ENCODE data around the gene ENTPD2. TPM values are rescaled to one million over a fixed set of nuclear protein-coding genes. Genes with fewer than 3 reads are reported as not detected.

Gene ENTPD2
- total and polyA plus RNA-seq, 2 experiments from 2014 or later, result 1.8 to 1.9 TPM

DNA sequence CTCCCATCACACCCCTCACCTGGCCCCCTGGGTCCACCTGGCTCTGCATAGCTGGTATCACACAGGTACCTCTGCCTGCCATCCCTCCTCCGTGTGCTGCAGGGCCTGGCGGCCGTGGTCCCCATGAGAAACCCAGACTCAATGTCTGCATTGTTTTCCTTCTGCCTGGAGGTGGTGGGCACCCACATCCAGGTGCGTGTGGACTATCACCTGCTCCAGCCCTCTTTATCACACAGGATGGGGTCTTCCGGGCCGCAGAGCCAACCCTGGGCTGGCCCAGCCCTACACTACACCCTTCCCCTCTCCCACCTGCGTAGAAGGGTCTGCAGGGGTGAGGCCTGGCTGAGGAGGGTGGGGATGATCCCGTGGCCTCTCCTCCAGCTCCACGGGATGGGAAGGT, 14.9 kb downstream of the ENTPD2 start (continued):
- TF ChIP-seq EZH2 (IDR thresholded peaks at IDR 0.05; ENCODE audit: low read depth, unreplicated experiment) (no peak), EZH2phosphoT487 (IDR thresholded peaks at IDR 0.05; ENCODE audit: unreplicated experiment) (no peak), NANOG (IDR thresholded peaks at IDR 0.05; ENCODE audit: borderline replicate concordance) (no peak), ZNF331 (CRISPR knock-in tag; IDR thresholded peaks at IDR 0.05; ENCODE audit: low read depth) (no peak), ZNF114 (CRISPR knock-in tag; IDR thresholded peaks at IDR 0.05) (no peak), STAT1 (IDR thresholded peaks at IDR 0.05; ENCODE audit: unreplicated experiment) (no peak), JUNB (IDR thresholded peaks at IDR 0.05; ENCODE audit: unreplicated experiment) (no peak)

DNA sequence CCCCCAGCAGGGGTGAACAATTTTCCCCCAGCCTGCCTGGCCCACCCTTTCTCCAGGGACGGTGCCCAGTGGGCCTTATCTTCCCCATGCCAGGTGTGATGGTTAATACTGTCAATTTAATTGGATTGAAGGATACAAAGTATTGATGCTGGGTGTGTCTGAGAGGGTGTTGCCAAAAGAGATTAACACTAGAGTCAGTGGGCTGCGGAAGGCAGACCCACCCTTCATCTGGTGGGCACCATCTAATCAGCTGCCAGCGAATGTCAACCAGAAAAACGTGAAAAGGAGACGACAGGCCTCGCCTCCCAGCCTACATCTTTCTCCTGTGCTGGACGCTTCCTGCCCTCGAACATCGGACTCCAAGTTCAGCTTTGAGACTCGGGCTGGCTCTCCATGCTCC, 16.4 kb downstream of the ENTPD2 start:
- H3K9me3 Mint-ChIP-seq, result no peaks in the 10 kb centered on the region
- H3K27ac ChIP-seq (ENCODE audit: low read depth), result no peak overlapping the region
- no peak overlapping the region for H3K4me2 ChIP-seq
- H3K4me1 Mint-ChIP-seq, result no peaks in the 10 kb centered on the region
- no peaks in the 10 kb centered on the region for H3K4me1 ChIP-seq (ENCODE audit: insufficient read depth)
- no peaks in the 10 kb centered on the region for H4K20me1 ChIP-seq (replicated peaks; ENCODE audit: insufficient read depth)
- peaks cover 8% of the 10 kb centered on the region for H3K27me3 Mint-ChIP-seq (ENCODE audit: insufficient read depth, low read depth, poor library complexity)
- TF ChIP-seq EZH2 (IDR thresholded peaks at IDR 0.05; ENCODE audit: low read depth, unreplicated experiment) (no peak), JUNB (IDR thresholded peaks at IDR 0.05; ENCODE audit: unreplicated experiment) (no peak), STAT1 (IDR thresholded peaks at IDR 0.05; ENCODE audit: unreplicated experiment) (no peak), ZNF331 (CRISPR knock-in tag; IDR thresholded peaks at IDR 0.05; ENCODE audit: low read depth) (no peak), CREB1 (CRISPR knock-in tag; IDR thresholded peaks at IDR 0.05; ENCODE audit: low read depth) (no peak), EZH2phosphoT487 (IDR thresholded peaks at IDR 0.05; ENCODE audit: unreplicated experiment) (no peak), POLR2AphosphoS5 (IDR thresholded peaks at IDR 0.05; ENCODE audit: low read depth) (no peak)
- TF ChIP-seq, protein P1, sequence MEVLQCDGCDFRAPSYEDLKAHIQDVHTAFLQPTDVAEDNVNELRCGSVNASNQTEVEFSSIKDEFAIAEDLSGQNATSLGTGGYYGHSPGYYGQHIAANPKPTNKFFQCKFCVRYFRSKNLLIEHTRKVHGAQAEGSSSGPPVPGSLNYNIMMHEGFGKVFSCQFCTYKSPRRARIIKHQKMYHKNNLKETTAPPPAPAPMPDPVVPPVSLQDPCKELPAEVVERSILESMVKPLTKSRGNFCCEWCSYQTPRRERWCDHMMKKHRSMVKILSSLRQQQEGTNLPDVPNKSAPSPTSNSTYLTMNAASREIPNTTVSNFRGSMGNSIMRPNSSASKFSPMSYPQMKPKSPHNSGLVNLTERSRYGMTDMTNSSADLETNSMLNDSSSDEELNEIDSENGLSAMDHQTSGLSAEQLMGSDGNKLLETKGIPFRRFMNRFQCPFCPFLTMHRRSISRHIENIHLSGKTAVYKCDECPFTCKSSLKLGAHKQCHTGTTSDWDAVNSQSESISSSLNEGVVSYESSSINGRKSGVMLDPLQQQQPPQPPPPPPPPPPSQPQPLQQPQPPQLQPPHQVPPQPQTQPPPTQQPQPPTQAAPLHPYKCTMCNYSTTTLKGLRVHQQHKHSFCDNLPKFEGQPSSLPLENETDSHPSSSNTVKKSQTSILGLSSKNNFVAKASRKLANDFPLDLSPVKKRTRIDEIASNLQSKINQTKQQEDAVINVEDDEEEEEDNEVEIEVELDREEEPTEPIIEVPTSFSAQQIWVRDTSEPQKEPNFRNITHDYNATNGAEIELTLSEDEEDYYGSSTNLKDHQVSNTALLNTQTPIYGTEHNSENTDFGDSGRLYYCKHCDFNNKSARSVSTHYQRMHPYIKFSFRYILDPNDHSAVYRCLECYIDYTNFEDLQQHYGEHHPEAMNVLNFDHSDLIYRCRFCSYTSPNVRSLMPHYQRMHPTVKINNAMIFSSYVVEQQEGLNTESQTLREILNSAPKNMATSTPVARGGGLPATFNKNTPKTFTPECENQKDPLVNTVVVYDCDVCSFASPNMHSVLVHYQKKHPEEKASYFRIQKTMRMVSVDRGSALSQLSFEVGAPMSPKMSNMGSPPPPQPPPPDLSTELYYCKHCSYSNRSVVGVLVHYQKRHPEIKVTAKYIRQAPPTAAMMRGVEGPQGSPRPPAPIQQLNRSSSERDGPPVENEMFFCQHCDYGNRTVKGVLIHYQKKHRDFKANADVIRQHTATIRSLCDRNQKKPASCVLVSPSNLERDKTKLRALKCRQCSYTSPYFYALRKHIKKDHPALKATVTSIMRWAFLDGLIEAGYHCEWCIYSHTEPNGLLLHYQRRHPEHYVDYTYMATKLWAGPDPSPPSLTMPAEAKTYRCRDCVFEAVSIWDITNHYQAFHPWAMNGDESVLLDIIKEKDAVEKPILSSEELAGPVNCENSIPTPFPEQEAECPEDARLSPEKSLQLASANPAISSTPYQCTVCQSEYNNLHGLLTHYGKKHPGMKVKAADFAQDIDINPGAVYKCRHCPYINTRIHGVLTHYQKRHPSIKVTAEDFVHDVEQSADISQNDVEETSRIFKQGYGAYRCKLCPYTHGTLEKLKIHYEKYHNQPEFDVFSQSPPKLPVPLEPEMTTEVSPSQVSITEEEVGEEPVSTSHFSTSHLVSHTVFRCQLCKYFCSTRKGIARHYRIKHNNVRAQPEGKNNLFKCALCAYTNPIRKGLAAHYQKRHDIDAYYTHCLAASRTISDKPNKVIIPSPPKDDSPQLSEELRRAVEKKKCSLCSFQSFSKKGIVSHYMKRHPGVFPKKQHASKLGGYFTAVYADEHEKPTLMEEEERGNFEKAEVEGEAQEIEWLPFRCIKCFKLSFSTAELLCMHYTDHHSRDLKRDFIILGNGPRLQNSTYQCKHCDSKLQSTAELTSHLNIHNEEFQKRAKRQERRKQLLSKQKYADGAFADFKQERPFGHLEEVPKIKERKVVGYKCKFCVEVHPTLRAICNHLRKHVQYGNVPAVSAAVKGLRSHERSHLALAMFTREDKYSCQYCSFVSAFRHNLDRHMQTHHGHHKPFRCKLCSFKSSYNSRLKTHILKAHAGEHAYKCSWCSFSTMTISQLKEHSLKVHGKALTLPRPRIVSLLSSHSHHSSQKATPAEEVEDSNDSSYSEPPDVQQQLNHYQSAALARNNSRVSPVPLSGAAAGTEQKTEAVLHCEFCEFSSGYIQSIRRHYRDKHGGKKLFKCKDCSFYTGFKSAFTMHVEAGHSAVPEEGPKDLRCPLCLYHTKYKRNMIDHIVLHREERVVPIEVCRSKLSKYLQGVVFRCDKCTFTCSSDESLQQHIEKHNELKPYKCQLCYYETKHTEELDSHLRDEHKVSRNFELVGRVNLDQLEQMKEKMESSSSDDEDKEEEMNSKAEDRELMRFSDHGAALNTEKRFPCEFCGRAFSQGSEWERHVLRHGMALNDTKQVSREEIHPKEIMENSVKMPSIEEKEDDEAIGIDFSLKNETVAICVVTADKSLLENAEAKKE (CRISPR knock-in tag; IDR thresholded peaks at IDR 0.05), result no peak
- TF ChIP-seq, protein P2, sequence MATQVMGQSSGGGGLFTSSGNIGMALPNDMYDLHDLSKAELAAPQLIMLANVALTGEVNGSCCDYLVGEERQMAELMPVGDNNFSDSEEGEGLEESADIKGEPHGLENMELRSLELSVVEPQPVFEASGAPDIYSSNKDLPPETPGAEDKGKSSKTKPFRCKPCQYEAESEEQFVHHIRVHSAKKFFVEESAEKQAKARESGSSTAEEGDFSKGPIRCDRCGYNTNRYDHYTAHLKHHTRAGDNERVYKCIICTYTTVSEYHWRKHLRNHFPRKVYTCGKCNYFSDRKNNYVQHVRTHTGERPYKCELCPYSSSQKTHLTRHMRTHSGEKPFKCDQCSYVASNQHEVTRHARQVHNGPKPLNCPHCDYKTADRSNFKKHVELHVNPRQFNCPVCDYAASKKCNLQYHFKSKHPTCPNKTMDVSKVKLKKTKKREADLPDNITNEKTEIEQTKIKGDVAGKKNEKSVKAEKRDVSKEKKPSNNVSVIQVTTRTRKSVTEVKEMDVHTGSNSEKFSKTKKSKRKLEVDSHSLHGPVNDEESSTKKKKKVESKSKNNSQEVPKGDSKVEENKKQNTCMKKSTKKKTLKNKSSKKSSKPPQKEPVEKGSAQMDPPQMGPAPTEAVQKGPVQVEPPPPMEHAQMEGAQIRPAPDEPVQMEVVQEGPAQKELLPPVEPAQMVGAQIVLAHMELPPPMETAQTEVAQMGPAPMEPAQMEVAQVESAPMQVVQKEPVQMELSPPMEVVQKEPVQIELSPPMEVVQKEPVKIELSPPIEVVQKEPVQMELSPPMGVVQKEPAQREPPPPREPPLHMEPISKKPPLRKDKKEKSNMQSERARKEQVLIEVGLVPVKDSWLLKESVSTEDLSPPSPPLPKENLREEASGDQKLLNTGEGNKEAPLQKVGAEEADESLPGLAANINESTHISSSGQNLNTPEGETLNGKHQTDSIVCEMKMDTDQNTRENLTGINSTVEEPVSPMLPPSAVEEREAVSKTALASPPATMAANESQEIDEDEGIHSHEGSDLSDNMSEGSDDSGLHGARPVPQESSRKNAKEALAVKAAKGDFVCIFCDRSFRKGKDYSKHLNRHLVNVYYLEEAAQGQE (IDR thresholded peaks at IDR 0.05; ENCODE audit: unreplicated experiment), result no peak
- H3K4me3 ChIP-seq, result no peak overlapping the region
- H3K27me3 ChIP-seq (ENCODE audit: insufficient read depth), result no peaks in the 10 kb centered on the region
- no peaks in the 10 kb centered on the region; the same call in 2 of the 3 replicates for H3K36me3 Mint-ChIP-seq (ENCODE audit: low read depth)
- no peaks in the 10 kb centered on the region for H3K79me2 ChIP-seq (replicated peaks; ENCODE audit: insufficient read depth)
- no peaks in the 10 kb centered on the region for H3K9me2 ChIP-seq (ENCODE audit: insufficient read depth)
- no peak overlapping the region for H3K27ac Mint-ChIP-seq
- H3K36me3 ChIP-seq (ENCODE audit: insufficient read depth), result no peaks in the 10 kb centered on the region
- H2AFZ ChIP-seq, result no peak overlapping the region
- DNase-seq (ENCODE audit: low spot score) (no peak), ATAC-seq (no peak)
- H3F3A ChIP-seq (replicated peaks; ENCODE audit: low read depth), result no peaks in the 10 kb centered on the region
- no peak overlapping the region for H3K4me3 Mint-ChIP-seq
